ENCODE results near the gene ATXN2. TPM values are rescaled to one million over a fixed set of nuclear protein-coding genes. Genes with fewer than 3 reads are reported as not detected.

Gene ATXN2
- total and polyA plus RNA-seq, 2 of the 4 experiments (the other 2 are of a cell fraction) = 12.4 to 66.5 TPM

GRCh38 chr12:111521801-111522200 is 77.3 kb downstream of the ATXN2 start:
- intact Hi-C loops (cut with micrococcal nuclease) (no loop called here), in situ Hi-C loops (cut with MboI; ENCODE audit: low sequenced_read_pairs) (no loop called here), dilution Hi-C loops (cut with HindIII; ENCODE audit: low sequenced_read_pairs, unreplicated experiment) (no loop called here)
- H3K9ac ChIP-seq (ENCODE audit: low read depth, low read length) = no peak overlapping the region
- peaks cover 6% of the 10 kb centered on the region; the same call in 1 of the 2 replicates for H3K9me1 ChIP-seq (ENCODE audit: insufficient read depth, low read length)
- no peak overlapping the region for H3K27ac ChIP-seq (ENCODE audit: insufficient read depth, low read length)
- DNase-seq (no peak), ATAC-seq (ENCODE audit: low read depth) (no peak)
- H3K56ac ChIP-seq (ENCODE audit: extremely low read depth, insufficient read depth, low read length) = no peak overlapping the region
- TF ChIP-seq USF2 (IDR thresholded peaks at IDR 0.05; ENCODE audit: low read depth, low read length) = no peak
- no peak for TF ChIP-seq ELK1 (IDR thresholded peaks at IDR 0.05; ENCODE audit: borderline replicate concordance, low read depth, low read length)
- TF ChIP-seq RFX5 (IDR thresholded peaks at IDR 0.05; ENCODE audit: low read depth, low read length) = no peak
- POLR2A ChIA-PET (ENCODE audit: unreplicated experiment) = no interaction called here
- H3K36me3 ChIP-seq (ENCODE audit: control insufficient read depth, insufficient read depth, low read length) = peaks cover 53% of the 10 kb centered on the region
- H2AK9ac ChIP-seq (replicated peaks; ENCODE audit: low read depth, low read length, poor library complexity) = no peak overlapping the region
- no peak overlapping the region for H3K14ac ChIP-seq (replicated peaks; ENCODE audit: low read depth, low read length)
- WGBS, 2 experiments (ENCODE audit: extremely low coverage in 2 of 2, insufficient read length in 1 of 2) = 100% methylated on average over 1 of the region's 2 CpGs; no CpG with 5 or more reads in 1 of the 2 experiments
- H2AK5ac ChIP-seq (ENCODE audit: low read depth, low read length) = no peak overlapping the region
- BruUV-seq (replicated peaks) = no TSS peak
- H3K4ac ChIP-seq (ENCODE audit: low read depth, low read length) = no peak overlapping the region
- H4K20me1 ChIP-seq (ENCODE audit: insufficient read depth, low read length) = 0 out of 2 replicates have a peak, but pooled peaks cover 7% of the 10 kb centered on the region
- no peak overlapping the region for H4K91ac ChIP-seq (ENCODE audit: insufficient read depth, low read depth, low read length)
- H2BK20ac ChIP-seq (ENCODE audit: low read depth, low read length) = no peak overlapping the region
- no peak overlapping the region for H4K8ac ChIP-seq (ENCODE audit: low read depth in 2 of 2, low read length in 2 of 2)
- no peak overlapping the region for H2BK15ac ChIP-seq (ENCODE audit: low read depth, low read length)
- no peak overlapping the region for H2AFZ ChIP-seq (replicated peaks; ENCODE audit: low read length, poor library complexity)
- H3K79me1 ChIP-seq (ENCODE audit: low read depth in 1 of 2, low read length in 2 of 2) = peaks cover 33 to 35% of the 10 kb centered on the region in 2 experiments
- CTCF ChIA-PET = no interaction called here
- no peak overlapping the region for H3K4me2 ChIP-seq (ENCODE audit: low read depth, low read length)
- H3K9me3 ChIP-seq (ENCODE audit: control insufficient read depth, insufficient read depth, low read length) = no peaks in the 10 kb centered on the region
- H4K5ac ChIP-seq (ENCODE audit: low read depth, low read length) = no peak overlapping the region
- H3K23ac ChIP-seq (ENCODE audit: low read depth, low read length) = no peak overlapping the region
- H2BK120ac ChIP-seq (ENCODE audit: low read depth, low read length) = no peak overlapping the region
- H3K4me1 ChIP-seq (ENCODE audit: control insufficient read depth, insufficient read depth, low read length) = no peaks in the 10 kb centered on the region
- no peak overlapping the region for H3K18ac ChIP-seq (ENCODE audit: low read depth, low read length)
- H3K4me3 ChIP-seq (ENCODE audit: insufficient read depth, low read depth, low read length) = no peak overlapping the region
- H3K27me3 ChIP-seq (ENCODE audit: control insufficient read depth, insufficient read depth, low read length) = no peaks in the 10 kb centered on the region
- H2BK5ac ChIP-seq (ENCODE audit: low read depth, low read length, poor library complexity, severe bottlenecking) = no peak overlapping the region
